Gastrocnemius medialis (tissue), 4 donors: ENCODE measurements around the gene CROCC. TPM values are rescaled to one million over a fixed set of nuclear protein-coding genes. Genes with fewer than 3 reads are reported as not detected.
"Not testable (repeated sequence)": the region's sequence is repeated elsewhere in the genome, so short reads cannot be mapped to it uniquely, and the experiment has no call there.

Experiments
- ATAC-seq, 2 donors: fragments of 150-250 bp; one replicate each; pipeline ENCODE4 v1.9.1; 2016
- DNase-seq, 2 donors: peaks; one replicate each; pipeline ENCODE4 v3.0.0-alpha.2; 2019
- H3K27ac ChIP-seq, 4 donors: fragments of 200-600 bp; sonication (generic); 1 replicate in 1 of 4; 2 replicates in 3 of 4; pipeline ENCODE4 v1.5.1; 2016 to 2018; ENCODE audit warnings: mild to moderate bottlenecking in 2 of 4, moderate library complexity in 1 of 4
- H3K27me3 ChIP-seq, 3 donors: fragments of 200-600 bp; sonication (generic) in 2 of 3; 1 replicate in 1 of 3; 2 replicates in 2 of 3; pipeline versions ENCODE4 v1.5.1 to v1.6.0; 2016 to 2019; ENCODE audit warnings: mild to moderate bottlenecking in 1 of 3, moderate library complexity in 1 of 3
- H3K36me3 ChIP-seq, 2 donors: fragments of 200-600 bp; sonication (generic) in 1 of 2; one replicate each; pipeline ENCODE4 v1.5.1; 2017 to 2018
- H3K4me1 ChIP-seq, 2 donors: fragments of 200-600 bp; sonication (generic) in 1 of 2; one replicate each; pipeline ENCODE4 v1.5.1; 2016 to 2017; ENCODE audit warnings: mild to moderate bottlenecking in 2 of 2
- H3K4me3 ChIP-seq, 4 donors: fragments of 200-600 bp; sonication (generic) in 3 of 4; 1 replicate in 1 of 4; 2 replicates in 3 of 4; pipeline ENCODE4 v1.5.1; 2016 to 2019; ENCODE audit warnings: mild to moderate bottlenecking in 2 of 4
- H3K9me3 ChIP-seq, 3 donors: fragments of 200-600 bp; sonication (generic) in 2 of 3; 1 replicate in 1 of 3; 2 replicates in 2 of 3; pipeline ENCODE4 v1.5.1; 2016 to 2019
- POLR2A ChIP-seq, 2 donors: fragments of 450-650 bp; IDR thresholded peaks; one replicate each; pipeline ENCODE4 v1.6.1; 2017; ENCODE audit warnings: antibody characterized with exemption in 2 of 2, mild to moderate bottlenecking in 2 of 2, moderate library complexity in 2 of 2
- in situ Hi-C, 4 donors: fragments of 200-750 bp; cut with MboI; loops; one replicate each; pipeline versions ENCODE4 v1.15.0 to v1.8.0; 2017; ENCODE audit warnings: low sequenced_read_pairs in 4 of 4
- intact Hi-C: fragments of 100-400 bp; cut with DNase I; formaldehyde crosslinking; loops from one replicate; pipeline ENCODE4 v1.15.1; 2023; ENCODE audit warnings: low total_unique reads
- total RNA-seq, 4 donors: library from RNA; depleted of rRNA; stranded (reverse); fragments of >200 nt; gene quantifications; one replicate each; pipeline versions ENCODE4 v1.1.0 to v1.2.3, GENCODE V29; 2016
- TF ChIP-seq, protein P1 (sequence below), 5 experiments: fragments of 450-650 bp in 3 of 5; fragments of 200-600 bp in 2 of 5; sonication (generic) in 2 of 5; IDR thresholded peaks in 4 of 5; conservative IDR thresholded peaks in 1 of 5; 1 replicate in 4 of 5; 2 replicates in 1 of 5; pipeline ENCODE4 v1.5.1; 2016 to 2019; ENCODE audit warnings: antibody characterized with exemption in 5 of 5, mild to moderate bottlenecking in 3 of 5, moderate library complexity in 3 of 5

The CROCC gene, protein sequence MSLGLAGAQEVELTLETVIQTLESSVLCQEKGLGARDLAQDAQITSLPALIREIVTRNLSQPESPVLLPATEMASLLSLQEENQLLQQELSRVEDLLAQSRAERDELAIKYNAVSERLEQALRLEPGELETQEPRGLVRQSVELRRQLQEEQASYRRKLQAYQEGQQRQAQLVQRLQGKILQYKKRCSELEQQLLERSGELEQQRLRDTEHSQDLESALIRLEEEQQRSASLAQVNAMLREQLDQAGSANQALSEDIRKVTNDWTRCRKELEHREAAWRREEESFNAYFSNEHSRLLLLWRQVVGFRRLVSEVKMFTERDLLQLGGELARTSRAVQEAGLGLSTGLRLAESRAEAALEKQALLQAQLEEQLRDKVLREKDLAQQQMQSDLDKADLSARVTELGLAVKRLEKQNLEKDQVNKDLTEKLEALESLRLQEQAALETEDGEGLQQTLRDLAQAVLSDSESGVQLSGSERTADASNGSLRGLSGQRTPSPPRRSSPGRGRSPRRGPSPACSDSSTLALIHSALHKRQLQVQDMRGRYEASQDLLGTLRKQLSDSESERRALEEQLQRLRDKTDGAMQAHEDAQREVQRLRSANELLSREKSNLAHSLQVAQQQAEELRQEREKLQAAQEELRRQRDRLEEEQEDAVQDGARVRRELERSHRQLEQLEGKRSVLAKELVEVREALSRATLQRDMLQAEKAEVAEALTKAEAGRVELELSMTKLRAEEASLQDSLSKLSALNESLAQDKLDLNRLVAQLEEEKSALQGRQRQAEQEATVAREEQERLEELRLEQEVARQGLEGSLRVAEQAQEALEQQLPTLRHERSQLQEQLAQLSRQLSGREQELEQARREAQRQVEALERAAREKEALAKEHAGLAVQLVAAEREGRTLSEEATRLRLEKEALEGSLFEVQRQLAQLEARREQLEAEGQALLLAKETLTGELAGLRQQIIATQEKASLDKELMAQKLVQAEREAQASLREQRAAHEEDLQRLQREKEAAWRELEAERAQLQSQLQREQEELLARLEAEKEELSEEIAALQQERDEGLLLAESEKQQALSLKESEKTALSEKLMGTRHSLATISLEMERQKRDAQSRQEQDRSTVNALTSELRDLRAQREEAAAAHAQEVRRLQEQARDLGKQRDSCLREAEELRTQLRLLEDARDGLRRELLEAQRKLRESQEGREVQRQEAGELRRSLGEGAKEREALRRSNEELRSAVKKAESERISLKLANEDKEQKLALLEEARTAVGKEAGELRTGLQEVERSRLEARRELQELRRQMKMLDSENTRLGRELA (N-terminal part only)
- total RNA-seq, result 1 to 10 TPM; 3.0 to 8.0 (median 5.3) TPM

- in situ Hi-C loops (no loop called here), intact Hi-C loops (no loop called here)
- Histone ChIP-seq H3K9me3 (no peaks in the 10 kb centered on the region), H3K4me1 (peaks cover 0 to 9% of the 10 kb centered on the region in 2 donors), H3K36me3 (no peaks in the 10 kb centered on the region), H3K4me3 (no peak within 1 kb of the TSS), H3K27ac (no peak within 1 kb of the TSS), H3K27me3 (no peaks in the 10 kb centered on the region)
- peak in 1 of 2 donors; percentile 4 for ATAC-seq
- no peak for TF ChIP-seq POLR2A (IDR thresholded peaks at IDR 0.05)
- TF ChIP-seq, protein P1, sequence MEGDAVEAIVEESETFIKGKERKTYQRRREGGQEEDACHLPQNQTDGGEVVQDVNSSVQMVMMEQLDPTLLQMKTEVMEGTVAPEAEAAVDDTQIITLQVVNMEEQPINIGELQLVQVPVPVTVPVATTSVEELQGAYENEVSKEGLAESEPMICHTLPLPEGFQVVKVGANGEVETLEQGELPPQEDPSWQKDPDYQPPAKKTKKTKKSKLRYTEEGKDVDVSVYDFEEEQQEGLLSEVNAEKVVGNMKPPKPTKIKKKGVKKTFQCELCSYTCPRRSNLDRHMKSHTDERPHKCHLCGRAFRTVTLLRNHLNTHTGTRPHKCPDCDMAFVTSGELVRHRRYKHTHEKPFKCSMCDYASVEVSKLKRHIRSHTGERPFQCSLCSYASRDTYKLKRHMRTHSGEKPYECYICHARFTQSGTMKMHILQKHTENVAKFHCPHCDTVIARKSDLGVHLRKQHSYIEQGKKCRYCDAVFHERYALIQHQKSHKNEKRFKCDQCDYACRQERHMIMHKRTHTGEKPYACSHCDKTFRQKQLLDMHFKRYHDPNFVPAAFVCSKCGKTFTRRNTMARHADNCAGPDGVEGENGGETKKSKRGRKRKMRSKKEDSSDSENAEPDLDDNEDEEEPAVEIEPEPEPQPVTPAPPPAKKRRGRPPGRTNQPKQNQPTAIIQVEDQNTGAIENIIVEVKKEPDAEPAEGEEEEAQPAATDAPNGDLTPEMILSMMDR (IDR thresholded peaks at IDR 0.05 in 4 of 5, conservative IDR thresholded peaks at IDR 0.05 in 1 of 5), result no peak
- DNase-seq, result no peak
Measured at GRCh38 chr1:16921391-16922185, at the start of gene CROCC. CROCC (plus strand) TSS chr1:16921931; CDS start chr1:16922019, 88 bp downstream.

GRCh38 chr1:16872152-16873075 is 49.3 kb upstream of the CROCC start:
- intact Hi-C loops, DNase-seq, H3K4me1 ChIP-seq, in situ Hi-C loops, H3K9me3 ChIP-seq, H3K36me3 ChIP-seq, H3K27ac ChIP-seq: not testable (repeated sequence)
- H3K4me3 ChIP-seq, result peak overlapping the region; percentile 35 to 54 (median 50)
- H3K27me3 ChIP-seq, result peaks cover 5 to 28% (median 13%) of the 10 kb centered on the region in 3 donors
- peak; percentile 57 to 71 for ATAC-seq

- H3K9me3 ChIP-seq, H3K4me1 ChIP-seq, H3K36me3 ChIP-seq, H3K27ac ChIP-seq, intact Hi-C loops, DNase-seq, in situ Hi-C loops: not testable (repeated sequence)
- peak overlapping the region; percentile 35 to 54 (median 50) for H3K4me3 ChIP-seq
- peaks cover 5 to 28% (median 13%) of the 10 kb centered on the region in 3 donors for H3K27me3 ChIP-seq
- peak in 1 of 2 donors; percentile 45 for ATAC-seq
Measured at GRCh38 chr1:16873076-16873879, 48.5 kb upstream of the CROCC start.

DNA sequence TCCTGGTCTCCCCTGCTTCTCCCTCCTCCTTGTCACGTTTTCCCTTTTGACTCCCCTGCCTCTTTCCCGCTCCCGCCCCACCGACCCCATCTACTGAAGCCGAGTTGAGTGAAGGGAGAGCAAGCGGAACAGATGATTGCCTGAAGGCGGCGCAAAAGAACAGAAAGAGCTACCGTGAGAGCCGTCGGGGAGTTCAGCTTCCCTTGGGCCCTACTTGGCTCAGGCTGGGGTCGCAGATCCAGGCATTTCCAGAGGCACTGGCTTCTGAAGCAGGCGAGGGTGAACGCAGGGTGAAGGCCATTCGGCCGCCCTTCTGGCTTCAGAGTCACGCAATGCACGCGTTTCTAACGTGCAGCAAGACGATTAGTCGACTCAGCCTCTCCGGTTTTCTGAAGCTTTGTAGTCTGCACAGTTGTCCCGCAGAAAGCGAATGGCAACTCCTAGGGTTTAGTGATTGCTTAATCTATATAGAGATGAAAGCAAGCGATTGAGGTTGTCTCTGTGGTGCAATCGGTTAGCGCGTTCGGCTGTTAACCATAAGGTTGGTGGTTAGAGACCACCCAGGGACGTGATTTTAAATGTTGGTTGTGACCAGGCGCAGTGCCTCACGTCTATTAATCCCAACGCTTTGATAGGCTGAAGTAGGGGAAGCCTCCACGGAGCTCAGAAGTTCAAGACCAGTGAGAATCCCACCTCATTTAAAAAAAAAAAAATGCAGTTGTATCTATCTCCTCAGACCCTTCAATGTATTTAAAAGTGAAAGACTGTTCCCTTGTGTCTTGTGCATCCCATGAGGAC is 46.6 kb upstream of the CROCC start:
- H3K9me3 ChIP-seq, H3K27ac ChIP-seq, ATAC-seq, intact Hi-C loops, in situ Hi-C loops, DNase-seq, H3K4me1 ChIP-seq, H3K36me3 ChIP-seq, H3K4me3 ChIP-seq: not testable (repeated sequence)
- H3K27me3 ChIP-seq, result peaks cover 5 to 28% (median 13%) of the 10 kb centered on the region in 3 donors

- H3K27me3 ChIP-seq, H3K9me3 ChIP-seq, H3K36me3 ChIP-seq, intact Hi-C loops, H3K4me3 ChIP-seq, in situ Hi-C loops: not testable (repeated sequence)
- H3K27ac ChIP-seq, result peak overlapping the region in 2 of 4 donors; percentile 49 to 55
- peaks cover 9 to 14% of the 10 kb centered on the region in 2 donors for H3K4me1 ChIP-seq
- ATAC-seq (peak in 1 of 2 donors; percentile 85), DNase-seq (peak in 1 of 2 donors; percentile 82)
Measured at GRCh38 chr1:16881742-16882141, 40.0 kb upstream of the CROCC start.
